IPS-18c (cell line): ENCODE measurements around the gene GATAD2A.

Experiments used
- H3K4me3 ChIP-seq: 2 replicates; pipeline ENCODE4 v1.7.0; 2013; ENCODE audit warnings: low read depth, mild to moderate bottlenecking, low read length, moderate library complexity; ENCODE audit not compliant: insufficient read depth
- H3K9me3 ChIP-seq: one replicate; pipeline ENCODE4 v1.6.1; 2013; ENCODE audit warnings: mild to moderate bottlenecking, low read length, moderate library complexity; ENCODE audit not compliant: control insufficient read depth, insufficient read depth

GATAD2A gene

DNA sequence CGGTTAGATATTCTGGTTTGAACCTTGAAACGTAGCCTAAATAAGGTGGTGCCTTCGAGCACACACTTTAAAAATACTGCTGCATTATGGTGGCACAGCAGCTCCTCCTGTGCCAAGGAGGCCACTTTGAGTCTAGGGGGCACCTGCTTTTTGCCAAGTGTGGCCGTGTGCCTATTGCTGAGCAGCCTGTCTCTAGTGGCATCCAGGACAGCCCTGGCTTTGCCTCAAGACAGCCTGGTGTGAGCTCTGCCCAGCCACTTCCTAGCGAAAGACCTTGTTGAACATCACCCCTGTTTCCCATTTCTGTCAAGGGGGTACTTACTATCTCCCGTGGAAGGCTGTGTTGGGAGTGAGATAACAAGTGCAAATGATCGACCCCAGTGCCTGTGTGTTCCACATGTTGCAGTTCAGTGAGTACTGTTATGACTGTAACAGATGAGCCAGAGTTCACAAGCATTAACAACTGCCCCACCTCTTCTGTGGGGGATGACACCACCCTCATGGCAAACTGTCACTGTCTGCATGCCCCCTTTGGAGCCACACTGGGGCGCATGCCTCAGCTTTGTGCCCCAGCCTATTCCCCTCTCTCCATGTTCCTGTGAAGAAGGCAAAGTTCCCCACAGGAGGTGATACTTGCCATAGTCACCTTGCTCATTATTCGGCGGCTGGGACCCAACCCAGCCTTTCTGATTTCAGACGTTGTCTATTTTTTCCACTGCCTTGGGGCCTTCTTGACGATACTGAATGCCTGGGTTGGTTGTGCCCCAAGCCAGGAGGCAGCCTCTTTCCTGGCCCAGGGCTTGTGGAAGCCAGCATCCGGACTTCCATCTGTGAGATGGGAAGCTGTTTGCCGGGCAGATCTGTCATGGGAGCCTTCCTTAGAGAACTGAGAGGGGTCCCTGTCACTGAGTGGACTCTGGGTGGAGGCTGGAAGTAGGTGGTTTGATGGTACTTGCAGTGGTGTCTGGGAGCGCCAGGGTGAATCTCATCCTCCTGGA lies 5.4 kb downstream of the GATAD2A start:
- no peak overlapping the region for H3K4me3 ChIP-seq

DNA sequence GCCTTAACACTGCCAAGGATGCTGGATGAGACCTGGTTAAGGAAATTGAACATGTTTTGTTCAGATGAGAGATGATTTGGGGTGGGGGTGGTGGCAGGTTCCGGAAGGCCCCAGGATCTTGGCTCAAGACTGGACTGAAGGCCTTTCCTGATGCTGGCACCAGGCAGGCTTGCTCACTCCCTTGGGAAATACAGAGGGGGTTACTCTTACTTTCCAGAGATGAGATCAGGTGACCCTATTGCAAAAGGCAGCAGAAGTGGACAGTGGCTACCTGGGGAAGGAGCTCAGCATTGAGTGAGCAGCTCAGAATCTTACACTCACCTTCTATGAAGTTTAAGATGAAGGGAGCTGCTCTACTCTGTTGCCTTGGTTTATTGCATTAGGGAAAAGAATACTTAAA lies 10.8 kb downstream of the GATAD2A start:
- H3K4me3 ChIP-seq, result no peak overlapping the region
- H3K9me3 ChIP-seq, result peaks cover 2% of the 10 kb centered on the region

More for the DNA sequence above, 5.4 kb downstream of the GATAD2A start:
- H3K9me3 ChIP-seq, result peaks cover 2% of the 10 kb centered on the region

GRCh38 chr19:19417046-19417445 lies 11.6 kb downstream of the GATAD2A start:
- Histone ChIP-seq H3K4me3 (no peak overlapping the region), H3K9me3 (peaks cover 2% of the 10 kb centered on the region)

- H3K4me3 ChIP-seq, result no peak overlapping the region
- peaks cover 2% of the 10 kb centered on the region for H3K9me3 ChIP-seq
Observed at GRCh38 chr19:19417628-19418245, 12.3 kb downstream of the GATAD2A start.

DNA sequence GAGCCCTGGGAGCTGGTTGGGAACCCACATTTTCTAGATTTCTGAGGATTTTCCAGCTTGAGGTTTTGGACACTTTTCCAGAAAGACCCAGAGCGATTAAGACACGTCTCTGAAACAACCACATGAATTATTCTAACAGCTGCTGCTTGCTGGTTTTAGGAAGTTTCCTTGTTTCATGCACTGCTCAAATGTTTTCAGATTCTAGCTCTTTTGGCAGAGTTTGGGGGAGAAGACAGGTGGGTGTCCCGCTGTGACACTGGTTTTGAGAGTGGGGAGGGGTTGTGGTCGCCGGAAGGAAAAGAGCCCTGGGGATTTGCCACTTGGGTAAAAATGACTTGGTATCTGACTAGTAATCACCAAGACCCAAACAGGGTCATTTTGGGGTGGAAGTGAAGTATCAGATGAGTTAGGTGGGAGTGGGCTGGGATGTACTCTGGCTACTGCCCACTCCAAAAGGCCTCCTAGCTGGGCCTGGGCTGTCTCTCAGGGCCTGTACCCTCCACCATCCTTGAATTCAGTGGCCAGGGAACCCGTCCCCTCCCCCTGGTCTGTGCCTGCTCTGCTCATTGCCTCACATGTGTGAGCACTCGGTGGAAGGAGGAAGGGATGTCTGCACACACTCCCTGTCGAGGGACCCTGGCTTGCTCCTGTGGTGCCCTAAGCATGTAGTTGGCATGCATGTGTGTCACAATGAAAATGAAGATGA lies 13.2 kb downstream of the GATAD2A start:
- no peak overlapping the region for H3K4me3 ChIP-seq
- H3K9me3 ChIP-seq, result no peaks in the 10 kb centered on the region

GRCh38 chr19:19420570-19421298 lies 15.3 kb downstream of the GATAD2A start:
- H3K9me3 ChIP-seq, result no peaks in the 10 kb centered on the region

GRCh38 chr19:19421299-19421696 lies 15.8 kb downstream of the GATAD2A start:
- no peak overlapping the region for H3K4me3 ChIP-seq
- H3K9me3 ChIP-seq, result no peaks in the 10 kb centered on the region

More at GRCh38 chr19:19420570-19421298, 15.3 kb downstream of the GATAD2A start:
- H3K4me3 ChIP-seq, result no peak overlapping the region

DNA sequence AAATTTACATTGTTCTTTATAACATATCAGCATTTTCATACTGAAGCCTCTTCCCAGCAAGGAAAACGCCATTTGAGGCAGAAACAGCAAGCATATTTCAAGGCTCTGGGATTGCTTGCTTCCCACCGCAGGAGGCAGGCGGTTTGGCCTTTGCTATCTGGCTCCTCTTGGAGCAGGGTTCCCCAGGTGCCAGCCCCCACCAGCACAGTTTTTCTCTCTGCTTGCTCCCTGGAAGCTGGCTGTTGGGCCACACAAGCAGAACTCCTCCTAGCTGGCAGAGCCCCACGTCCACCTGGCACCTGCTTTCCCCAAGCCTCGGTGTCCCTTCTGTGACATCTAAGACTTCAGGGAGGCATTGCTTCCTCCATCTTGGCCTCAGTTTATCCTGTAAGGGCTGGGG lies 16.7 kb downstream of the GATAD2A start:
- Histone ChIP-seq H3K4me3 (no peak overlapping the region), H3K9me3 (no peaks in the 10 kb centered on the region)

GRCh38 chr19:19423322-19423721 lies 17.8 kb downstream of the GATAD2A start:
- Histone ChIP-seq H3K4me3 (no peak overlapping the region), H3K9me3 (no peaks in the 10 kb centered on the region)

GRCh38 chr19:19425170-19425875 lies 19.8 kb downstream of the GATAD2A start:
- H3K9me3 ChIP-seq, result no peaks in the 10 kb centered on the region
- no peak overlapping the region for H3K4me3 ChIP-seq

- no peak overlapping the region for H3K4me3 ChIP-seq
- H3K9me3 ChIP-seq, result no peaks in the 10 kb centered on the region
Observed at GRCh38 chr19:19426216-19426615, 20.7 kb downstream of the GATAD2A start.

DNA sequence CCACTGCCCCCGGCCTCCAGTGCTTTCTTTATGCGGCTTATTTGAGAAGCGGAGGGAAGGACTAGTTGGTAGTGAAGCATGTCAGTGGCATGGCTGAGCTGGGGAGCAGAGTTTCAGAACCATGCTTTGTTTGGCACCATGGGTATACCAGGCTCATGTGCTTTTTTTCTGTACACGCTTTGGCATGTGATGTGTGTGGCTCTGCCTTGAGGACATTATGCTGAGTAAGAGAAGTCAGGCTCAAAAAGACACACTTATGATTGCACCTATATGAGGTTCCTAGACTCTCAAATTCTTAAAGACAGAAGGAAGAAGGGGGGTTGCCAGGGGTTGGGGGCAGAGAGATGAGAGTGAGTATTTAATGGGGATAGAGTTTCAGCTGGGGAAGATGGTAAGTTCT lies 21.3 kb downstream of the GATAD2A start:
- H3K4me3 ChIP-seq, result no peak overlapping the region

DNA sequence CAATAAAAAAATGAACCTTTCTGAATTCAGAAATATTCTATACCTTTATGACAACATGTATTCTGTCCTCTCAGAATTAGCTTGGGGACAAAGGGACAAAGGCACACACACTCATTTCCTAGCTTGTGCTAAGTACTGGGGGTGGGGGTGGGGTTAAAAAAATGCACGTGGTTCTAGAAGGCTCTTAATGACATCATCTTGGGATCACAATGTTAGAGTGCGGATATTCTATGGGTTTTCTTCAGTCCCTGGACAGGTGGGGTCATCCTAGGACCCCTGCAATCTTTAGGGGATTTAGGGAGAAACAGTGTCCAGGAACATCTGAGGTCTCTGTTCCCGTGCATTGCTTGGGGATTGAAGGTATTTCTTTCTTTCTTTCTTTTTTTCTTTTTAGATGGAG lies 21.8 kb downstream of the GATAD2A start:
- Histone ChIP-seq H3K9me3 (no peaks in the 10 kb centered on the region), H3K4me3 (no peak overlapping the region)

More for the DNA sequence above, 21.3 kb downstream of the GATAD2A start:
- no peaks in the 10 kb centered on the region for H3K9me3 ChIP-seq

GRCh38 chr19:19427944-19428343 lies 22.5 kb downstream of the GATAD2A start:
- H3K4me3 ChIP-seq, result no peak overlapping the region

DNA sequence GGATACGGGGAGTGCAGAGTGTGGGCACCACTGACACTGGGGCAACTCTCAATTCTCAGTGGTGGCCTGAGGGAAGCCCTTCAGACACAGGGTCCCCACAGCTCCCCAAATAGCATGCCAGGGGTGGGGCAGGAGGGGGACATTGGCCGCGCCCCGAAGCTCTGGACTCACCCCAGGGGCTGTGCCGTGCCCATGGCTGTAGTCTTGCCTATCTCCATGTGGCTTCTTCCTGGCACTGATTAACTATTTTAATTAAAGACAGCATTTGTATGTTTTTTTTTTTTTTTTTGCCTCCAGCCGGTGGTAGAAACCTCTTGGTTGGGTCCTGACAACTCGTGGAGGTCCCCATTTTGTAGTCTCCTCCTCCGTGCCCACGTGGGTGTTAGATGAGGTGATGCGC lies 23.3 kb downstream of the GATAD2A start:
- H3K4me3 ChIP-seq, result no peak overlapping the region

More at GRCh38 chr19:19427944-19428343, 22.5 kb downstream of the GATAD2A start:
- H3K9me3 ChIP-seq, result no peaks in the 10 kb centered on the region

DNA sequence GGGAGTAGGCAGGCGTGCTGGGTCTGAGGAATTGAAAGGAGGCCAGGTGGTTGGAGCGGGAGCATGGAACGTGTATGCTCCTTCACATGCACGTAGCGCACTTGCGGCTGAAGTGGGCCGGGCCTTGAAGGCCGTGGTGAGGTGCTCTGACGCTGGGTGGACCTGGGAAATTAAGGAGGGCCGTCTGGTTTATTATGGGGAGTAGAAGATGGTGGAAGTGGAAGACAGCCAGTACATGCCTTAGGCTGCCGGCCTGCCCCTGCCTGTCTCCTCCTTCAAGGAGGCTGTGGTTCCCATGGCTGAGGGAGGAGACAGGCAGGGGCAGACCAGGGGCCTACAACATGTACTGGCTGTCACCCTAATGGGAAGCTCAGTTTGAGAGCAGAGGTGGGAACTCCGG lies 23.9 kb downstream of the GATAD2A start:
- H3K4me3 ChIP-seq, result no peak overlapping the region
- H3K9me3 ChIP-seq, result no peaks in the 10 kb centered on the region

More for the DNA sequence above, 23.3 kb downstream of the GATAD2A start:
- H3K9me3 ChIP-seq, result no peaks in the 10 kb centered on the region
